ENCODE results near the gene NDUFA1. TPM values are rescaled to one million over a fixed set of nuclear protein-coding genes. Genes with fewer than 3 reads are reported as not detected.
"Not testable (repeated sequence)": the region's sequence is repeated elsewhere in the genome, so short reads cannot be mapped to it uniquely, and the experiment has no call there.

NDUFA1 gene
- total RNA-seq (2014; rRNA removed; shearing (Covaris generic)): 194 and 198 TPM in 2 replicates
- polyA plus RNA-seq (2014; cell fraction: nucleus; rRNA removed): 92.8 and 102 TPM in 2 replicates

- peak; percentile 87 for DNase-seq (ENCODE audit: extremely low read depth, low read depth)
These were observed at the start of gene NDUFA1, which contains the start of gene RNF113A for GRCh38 chrX:119871599-119872395. TSS of gene NDUFA1 (plus strand) at chrX:119871832. CDS start at chrX:119871912, 80 bp downstream. TSS of gene RNF113A (minus strand) at chrX:119871733. CDS start at chrX:119871613, 120 bp downstream.

- not testable (repeated sequence) for DNase-seq (ENCODE audit: extremely low read depth, low read depth)
These were observed 47.4 kb upstream of the NDUFA1 start for GRCh38 chrX:119824221-119824620.

GRCh38 chrX:119826399-119826959, 45.2 kb upstream of the NDUFA1 start:
- DNase-seq (ENCODE audit: extremely low read depth, low read depth): no peak

- DNase-seq (ENCODE audit: extremely low read depth, low read depth): no peak
These were observed 43.2 kb upstream of the NDUFA1 start for GRCh38 chrX:119828446-119828845.

- DNase-seq (ENCODE audit: extremely low read depth, low read depth): no peak
These were observed 37.7 kb upstream of the NDUFA1 start for GRCh38 chrX:119833905-119834304.

- peak; percentile 99 for DNase-seq (ENCODE audit: extremely low read depth, low read depth)
These were observed 19.0 kb upstream of the NDUFA1 start, which contains the start of gene UPF3B for GRCh38 chrX:119852382-119853353. TSS of gene UPF3B (minus strand) at chrX:119852963. CDS start at chrX:119852928, 35 bp downstream.

- DNase-seq (ENCODE audit: extremely low read depth, low read depth): no peak
These were observed 18.2 kb upstream of the NDUFA1 start for GRCh38 chrX:119853444-119853843.

- no peak for DNase-seq (ENCODE audit: extremely low read depth, low read depth)
These were observed 953 bp upstream of the NDUFA1 start for GRCh38 chrX:119870626-119871131.

- DNase-seq (ENCODE audit: extremely low read depth, low read depth): no peak
These were observed 410 bp upstream of the NDUFA1 start for GRCh38 chrX:119871245-119871598.

GRCh38 chrX:119878740-119879139, 7.1 kb downstream of the NDUFA1 start:
- DNase-seq (ENCODE audit: extremely low read depth, low read depth): no peak

- no peak for DNase-seq (ENCODE audit: extremely low read depth, low read depth)
These were observed 8.4 kb downstream of the NDUFA1 start for GRCh38 chrX:119880076-119880475.

- peak; percentile 58 for DNase-seq (ENCODE audit: extremely low read depth, low read depth)
These were observed 9.2 kb downstream of the NDUFA1 start for GRCh38 chrX:119880552-119881437.

GRCh38 chrX:119885554-119886428, 14.2 kb downstream of the NDUFA1 start:
- DNase-seq (ENCODE audit: extremely low read depth, low read depth): peak; percentile 68

GRCh38 chrX:119887721-119888425, 16.2 kb downstream of the NDUFA1 start:
- peak; percentile 64 for DNase-seq (ENCODE audit: extremely low read depth, low read depth)

- not testable (repeated sequence) for DNase-seq (ENCODE audit: extremely low read depth, low read depth)
These were observed 19.0 kb downstream of the NDUFA1 start for GRCh38 chrX:119890626-119891025.

GRCh38 chrX:119891961-119892692, 20.5 kb downstream of the NDUFA1 start:
- not testable (repeated sequence) for DNase-seq (ENCODE audit: extremely low read depth, low read depth)

GRCh38 chrX:119895843-119896326, 24.3 kb downstream of the NDUFA1 start, which contains the start of gene AKAP14:
TSS of gene AKAP14 (plus strand) at chrX:119895893. CDS start at chrX:119903224, 7,331 bp downstream.
- DNase-seq (ENCODE audit: extremely low read depth, low read depth): no peak

Data from NCI-H460 (cell line).